ENCODE data around the gene ACSM2A.
"Not testable (repeated sequence)": the region's sequence is repeated elsewhere in the genome, so short reads cannot be mapped to it uniquely, and the experiment has no call there.

The ACSM2A gene

GRCh38 chr16:20453633-20454032 is 2.3 kb downstream of the ACSM2A start:
- not testable (repeated sequence) for H3K4me3 ChIP-seq (ENCODE audit: low read depth, low read length)

- H3K4me3 ChIP-seq (ENCODE audit: low read depth, low read length) = not testable (repeated sequence)
These were observed 7.9 kb downstream of the ACSM2A start for GRCh38 chr16:20459227-20459626.

GRCh38 chr16:20460313-20460712 is 9.0 kb downstream of the ACSM2A start:
- not testable (repeated sequence) for H3K4me3 ChIP-seq (ENCODE audit: low read depth, low read length)

GRCh38 chr16:20468954-20469353 is 17.6 kb downstream of the ACSM2A start:
- not testable (repeated sequence) for H3K4me3 ChIP-seq (ENCODE audit: low read depth, low read length)

- not testable (repeated sequence) for H3K4me3 ChIP-seq (ENCODE audit: low read depth, low read length)
These were observed 18.6 kb downstream of the ACSM2A start for GRCh38 chr16:20469930-20470329.

GRCh38 chr16:20470732-20471131 is 19.4 kb downstream of the ACSM2A start:
- not testable (repeated sequence) for H3K4me3 ChIP-seq (ENCODE audit: low read depth, low read length)

- not testable (repeated sequence) for H3K4me3 ChIP-seq (ENCODE audit: low read depth, low read length)
These were observed 25.9 kb downstream of the ACSM2A start for GRCh38 chr16:20477188-20477744.

GRCh38 chr16:20483989-20484388 is 32.7 kb downstream of the ACSM2A start:
- not testable (repeated sequence) for H3K4me3 ChIP-seq (ENCODE audit: low read depth, low read length)

GRCh38 chr16:20484726-20485125 is 33.4 kb downstream of the ACSM2A start:
- H3K4me3 ChIP-seq (ENCODE audit: low read depth, low read length) = no peak overlapping the region

GRCh38 chr16:20485408-20485807 is 34.1 kb downstream of the ACSM2A start:
- H3K4me3 ChIP-seq (ENCODE audit: low read depth, low read length) = no peak overlapping the region

GRCh38 chr16:20490994-20491393 is 39.7 kb downstream of the ACSM2A start:
- not testable (repeated sequence) for H3K4me3 ChIP-seq (ENCODE audit: low read depth, low read length)

GRCh38 chr16:20491448-20491847 is 40.1 kb downstream of the ACSM2A start:
- H3K4me3 ChIP-seq (ENCODE audit: low read depth, low read length) = not testable (repeated sequence)

GRCh38 chr16:20504418-20504817 is 53.1 kb downstream of the ACSM2A start:
- no peak overlapping the region for H3K4me3 ChIP-seq (ENCODE audit: low read depth, low read length)

GRCh38 chr16:20507280-20507679 is 56.0 kb downstream of the ACSM2A start:
- no peak overlapping the region for H3K4me3 ChIP-seq (ENCODE audit: low read depth, low read length)

GRCh38 chr16:20510323-20510722 is 59.0 kb downstream of the ACSM2A start:
- H3K4me3 ChIP-seq (ENCODE audit: low read depth, low read length) = no peak overlapping the region

- H3K4me3 ChIP-seq (ENCODE audit: low read depth, low read length) = no peak overlapping the region
These were observed 64.4 kb downstream of the ACSM2A start for GRCh38 chr16:20515688-20516090.

- H3K4me3 ChIP-seq (ENCODE audit: low read depth, low read length) = no peak overlapping the region
These were observed 65.8 kb downstream of the ACSM2A start for GRCh38 chr16:20517149-20517548.

- no peak overlapping the region for H3K4me3 ChIP-seq (ENCODE audit: low read depth, low read length)
These were observed 67.9 kb downstream of the ACSM2A start for GRCh38 chr16:20519231-20519630.

GRCh38 chr16:20520103-20520502 is 68.8 kb downstream of the ACSM2A start:
- no peak overlapping the region for H3K4me3 ChIP-seq (ENCODE audit: low read depth, low read length)

GRCh38 chr16:20531795-20532194 is 80.5 kb downstream of the ACSM2A start:
- not testable (repeated sequence) for H3K4me3 ChIP-seq (ENCODE audit: low read depth, low read length)

- H3K4me3 ChIP-seq (ENCODE audit: low read depth, low read length) = not testable (repeated sequence)
These were observed 81.0 kb downstream of the ACSM2A start for GRCh38 chr16:20532284-20532792.

- H3K4me3 ChIP-seq (ENCODE audit: low read depth, low read length) = not testable (repeated sequence)
These were observed 85.3 kb downstream of the ACSM2A start for GRCh38 chr16:20536669-20537068.

All from iPS-11a (cell line).